ENCODE measurements around the gene VWDE. TPM values are rescaled to one million over a fixed set of nuclear protein-coding genes. Genes with fewer than 3 reads are reported as not detected.

VWDE gene
- total and polyA plus RNA-seq, 2 experiments from 2014 or later = 0.13 to 2.1 TPM

DNA sequence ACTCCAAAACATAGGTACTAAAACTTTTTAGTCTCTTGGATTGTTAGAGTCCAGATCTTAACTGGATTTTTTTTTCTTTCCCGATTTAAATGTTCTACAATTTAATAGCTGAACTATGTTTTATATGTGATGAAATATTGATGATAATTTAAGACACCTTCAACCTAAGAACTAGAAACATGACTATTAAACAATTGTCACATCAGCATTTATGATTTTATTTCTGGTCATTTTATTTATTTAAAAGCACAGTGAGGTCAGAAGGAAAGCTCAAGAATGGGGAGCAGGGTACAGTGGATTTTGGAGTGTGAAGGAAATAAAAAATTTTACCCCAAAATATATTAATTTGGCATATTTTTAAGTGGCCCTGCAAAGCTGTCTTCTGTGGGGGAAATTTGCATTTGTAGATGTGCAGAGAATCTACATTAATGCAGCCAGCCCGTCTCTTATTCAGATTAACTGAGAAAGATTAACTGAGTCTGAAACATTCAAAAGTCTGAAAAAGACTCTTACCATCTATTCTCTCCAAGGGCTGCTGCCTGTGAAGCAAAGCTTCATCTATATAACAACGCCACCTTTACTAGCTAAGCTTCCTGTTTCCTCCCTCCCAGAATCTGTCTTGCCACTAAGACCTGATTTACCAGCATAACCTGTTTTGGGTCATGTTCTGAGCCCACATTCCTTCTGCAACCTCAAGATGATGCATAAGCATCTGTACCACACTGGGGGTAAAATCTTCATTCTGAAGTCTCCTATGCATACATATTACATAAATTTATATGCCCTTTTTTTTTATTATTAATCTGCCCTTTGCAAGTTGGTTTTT lies 106.2 kb downstream of the VWDE start:
- no peak overlapping the region for H3K4me2 ChIP-seq
- no peaks in the 10 kb centered on the region for H3K79me2 ChIP-seq
- no peak overlapping the region for H3K27ac ChIP-seq
- H3K27me3 ChIP-seq = no peaks in the 10 kb centered on the region
- peak; percentile 33 for DNase-seq (ENCODE audit: low spot score)
- no peaks in the 10 kb centered on the region for H4K20me1 ChIP-seq (ENCODE audit: insufficient read depth, poor library complexity, severe bottlenecking)
- WGBS (ENCODE audit: low lambda C conversion rate, missing lambda C conversion rate) = 77% methylated on average over 3 of the region's 3 CpGs
- no peaks in the 10 kb centered on the region for H3K4me1 ChIP-seq (ENCODE audit: insufficient read depth)
- no peaks in the 10 kb centered on the region for H3K9me3 ChIP-seq (ENCODE audit: low read depth)
- H3K9me2 ChIP-seq (replicated peaks; ENCODE audit: insufficient read depth) = no peaks in the 10 kb centered on the region
- no peak overlapping the region for H2AFZ ChIP-seq
- TF ChIP-seq EZH2phosphoT487 (IDR thresholded peaks at IDR 0.05; ENCODE audit: low read depth, severe bottlenecking, unreplicated experiment) (no peak), EZH2 (IDR thresholded peaks at IDR 0.05; ENCODE audit: borderline replicate concordance) (no peak)
- TF ChIP-seq, protein P1, sequence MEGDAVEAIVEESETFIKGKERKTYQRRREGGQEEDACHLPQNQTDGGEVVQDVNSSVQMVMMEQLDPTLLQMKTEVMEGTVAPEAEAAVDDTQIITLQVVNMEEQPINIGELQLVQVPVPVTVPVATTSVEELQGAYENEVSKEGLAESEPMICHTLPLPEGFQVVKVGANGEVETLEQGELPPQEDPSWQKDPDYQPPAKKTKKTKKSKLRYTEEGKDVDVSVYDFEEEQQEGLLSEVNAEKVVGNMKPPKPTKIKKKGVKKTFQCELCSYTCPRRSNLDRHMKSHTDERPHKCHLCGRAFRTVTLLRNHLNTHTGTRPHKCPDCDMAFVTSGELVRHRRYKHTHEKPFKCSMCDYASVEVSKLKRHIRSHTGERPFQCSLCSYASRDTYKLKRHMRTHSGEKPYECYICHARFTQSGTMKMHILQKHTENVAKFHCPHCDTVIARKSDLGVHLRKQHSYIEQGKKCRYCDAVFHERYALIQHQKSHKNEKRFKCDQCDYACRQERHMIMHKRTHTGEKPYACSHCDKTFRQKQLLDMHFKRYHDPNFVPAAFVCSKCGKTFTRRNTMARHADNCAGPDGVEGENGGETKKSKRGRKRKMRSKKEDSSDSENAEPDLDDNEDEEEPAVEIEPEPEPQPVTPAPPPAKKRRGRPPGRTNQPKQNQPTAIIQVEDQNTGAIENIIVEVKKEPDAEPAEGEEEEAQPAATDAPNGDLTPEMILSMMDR (IDR thresholded peaks at IDR 0.05; ENCODE audit: poor library complexity) = no peak
- no peaks in the 10 kb centered on the region for H3K36me3 ChIP-seq (replicated peaks; ENCODE audit: insufficient read depth, low read depth)
- H3K4me3 ChIP-seq = no peak overlapping the region

- Histone ChIP-seq H3K27ac (no peak overlapping the region), H4K20me1 (ENCODE audit: insufficient read depth, poor library complexity, severe bottlenecking) (no peaks in the 10 kb centered on the region), H3K27me3 (no peaks in the 10 kb centered on the region), H3K79me2 (no peaks in the 10 kb centered on the region), H2AFZ (no peak overlapping the region), H3K4me1 (ENCODE audit: insufficient read depth) (no peaks in the 10 kb centered on the region), H3K36me3 (replicated peaks; ENCODE audit: insufficient read depth, low read depth) (no peaks in the 10 kb centered on the region), H3K4me3 (no peak overlapping the region), H3K4me2 (no peak overlapping the region), H3K9me2 (replicated peaks; ENCODE audit: insufficient read depth) (no peaks in the 10 kb centered on the region), H3K9me3 (ENCODE audit: low read depth) (no peaks in the 10 kb centered on the region)
- DNase-seq (ENCODE audit: low spot score) = no peak
- TF ChIP-seq EZH2 (IDR thresholded peaks at IDR 0.05; ENCODE audit: borderline replicate concordance) = no peak
- no peak for TF ChIP-seq EZH2phosphoT487 (IDR thresholded peaks at IDR 0.05; ENCODE audit: low read depth, severe bottlenecking, unreplicated experiment)
- TF ChIP-seq, protein P1 (IDR thresholded peaks at IDR 0.05; ENCODE audit: poor library complexity) = no peak
- 90% methylated on average over 7 of the region's 7 CpGs for WGBS (ENCODE audit: low lambda C conversion rate, missing lambda C conversion rate)
Measured at GRCh38 chr7:12296051-12296570, 107.6 kb downstream of the VWDE start.

GRCh38 chr7:12294701-12295100 lies 109.0 kb downstream of the VWDE start:
- Histone ChIP-seq H3K36me3 (replicated peaks; ENCODE audit: insufficient read depth, low read depth) (no peaks in the 10 kb centered on the region), H3K27ac (no peak overlapping the region), H2AFZ (no peak overlapping the region), H3K9me2 (replicated peaks; ENCODE audit: insufficient read depth) (no peaks in the 10 kb centered on the region), H4K20me1 (ENCODE audit: insufficient read depth, poor library complexity, severe bottlenecking) (no peaks in the 10 kb centered on the region), H3K9me3 (ENCODE audit: low read depth) (no peaks in the 10 kb centered on the region), H3K4me3 (no peak overlapping the region), H3K27me3 (no peaks in the 10 kb centered on the region), H3K4me2 (no peak overlapping the region), H3K79me2 (no peaks in the 10 kb centered on the region), H3K4me1 (ENCODE audit: insufficient read depth) (no peaks in the 10 kb centered on the region)
- TF ChIP-seq, protein P1 (IDR thresholded peaks at IDR 0.05; ENCODE audit: poor library complexity) = no peak
- TF ChIP-seq EZH2phosphoT487 (IDR thresholded peaks at IDR 0.05; ENCODE audit: low read depth, severe bottlenecking, unreplicated experiment) (no peak), EZH2 (IDR thresholded peaks at IDR 0.05; ENCODE audit: borderline replicate concordance) (no peak)
- WGBS (ENCODE audit: low lambda C conversion rate, missing lambda C conversion rate) = 92% methylated on average over 2 of the region's 2 CpGs
- no peak for DNase-seq (ENCODE audit: low spot score)

Data from hepatocyte (in vitro differentiated cells).